K562 (cell line): ENCODE measurements around the gene CWF19L2.

Experiments
- DPF2 ChIP-seq: fragments of 450-650 bp; IDR thresholded peaks from 2 replicates; pipeline ENCODE4 v1.6.1; 2016
- EZH2 ChIP-seq: IDR thresholded peaks from 2 replicates; pipeline ENCODE4 v1.6.1; 2012; ENCODE audit warnings: low read depth, mild to moderate bottlenecking, inconsistent platforms, low read length, borderline replicate concordance
- MEIS2 ChIP-seq: fragments of 450-650 bp; IDR thresholded peaks from 2 replicates; pipeline ENCODE4 v1.6.1; 2014; ENCODE audit warnings: mild to moderate bottlenecking; ENCODE audit not compliant: partially characterized antibody
- POLR2A ChIP-seq: fragments of 450-650 bp; conservative IDR thresholded peaks from 2 replicates; pipeline ENCODE4 v1.6.1; 2016
- SP1 ChIP-seq: sonication (generic); formaldehyde crosslinking; IDR thresholded peaks from 2 replicates; pipeline ENCODE4 v1.8.1; 2022; ENCODE audit warnings: mild to moderate bottlenecking, missing genetic modification reagents
- ZNF274 ChIP-seq: IDR thresholded peaks from 2 replicates; pipeline ENCODE4 v1.6.1; 2011; ENCODE audit warnings: low read depth, mild to moderate bottlenecking, low read length, moderate library complexity, borderline replicate concordance
- TF ChIP-seq, protein P1 (sequence below): fragments of 200-400 bp; formaldehyde crosslinking; IDR thresholded peaks from 2 replicates; pipeline ENCODE4 v1.6.1; 2017; ENCODE audit warnings: mild to moderate bottlenecking, low read depth, low read length, moderate library complexity
- TF ChIP-seq, protein P2 (sequence below), 3 experiments: IDR thresholded peaks in 2 of 3; conservative IDR thresholded peaks in 1 of 3; 2 replicates each; pipeline ENCODE4 v1.5.1; 2011 to 2012; ENCODE audit warnings: low read length in 3 of 3, mild to moderate bottlenecking in 3 of 3, control low read depth in 2 of 3, improper control_type of control experiment in 1 of 3, inconsistent platforms in 1 of 3, low read depth in 1 of 3, mixed read lengths in 1 of 3, moderate library complexity in 1 of 3; ENCODE audit not compliant: insufficient read depth in 2 of 3
- TF ChIP-seq, protein P3 (sequence below): fragments of 250-450 bp; sonication (Bioruptor Pico); IDR thresholded peaks from 2 replicates; pipeline ENCODE4 v1.5.0; 2020; ENCODE audit warnings: mild to moderate bottlenecking, borderline replicate concordance
- TF ChIP-seq, protein P4 (sequence below), 2 experiments: fragments of 450-650 bp in 1 of 2; sonication (generic) in 1 of 2; formaldehyde crosslinking in 1 of 2; IDR thresholded peaks in 1 of 2; conservative IDR thresholded peaks in 1 of 2; 2 replicates each; pipeline versions ENCODE4 v1.6.1 to v1.8.1; 2016 to 2023; ENCODE audit warnings: mild to moderate bottlenecking in 2 of 2, moderate library complexity in 2 of 2, inconsistent platforms in 1 of 2, missing genetic modification reagents in 1 of 2

DNA sequence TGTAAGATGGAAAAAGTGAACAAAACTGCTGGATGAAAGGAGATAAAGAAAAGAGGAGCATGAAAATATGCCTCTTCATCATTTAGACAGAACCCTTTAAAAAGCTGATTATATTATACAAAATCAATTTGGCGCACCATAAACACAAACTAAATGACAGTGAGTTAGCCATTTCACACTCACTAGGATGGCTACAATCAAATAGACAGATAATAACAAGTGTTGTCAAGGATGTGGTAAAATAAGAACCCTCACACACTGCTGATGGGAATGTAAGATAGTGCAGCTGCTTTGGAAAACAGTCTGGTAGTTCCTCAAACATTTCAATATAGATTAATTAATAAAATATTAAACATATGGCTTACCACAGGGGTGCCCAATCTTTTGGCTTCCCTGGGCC is 99.7 kb downstream of the CWF19L2 start:
- TF ChIP-seq SP1 (CRISPR knock-in tag): no peak
- TF ChIP-seq DPF2: no peak
- TF ChIP-seq, protein P1, sequence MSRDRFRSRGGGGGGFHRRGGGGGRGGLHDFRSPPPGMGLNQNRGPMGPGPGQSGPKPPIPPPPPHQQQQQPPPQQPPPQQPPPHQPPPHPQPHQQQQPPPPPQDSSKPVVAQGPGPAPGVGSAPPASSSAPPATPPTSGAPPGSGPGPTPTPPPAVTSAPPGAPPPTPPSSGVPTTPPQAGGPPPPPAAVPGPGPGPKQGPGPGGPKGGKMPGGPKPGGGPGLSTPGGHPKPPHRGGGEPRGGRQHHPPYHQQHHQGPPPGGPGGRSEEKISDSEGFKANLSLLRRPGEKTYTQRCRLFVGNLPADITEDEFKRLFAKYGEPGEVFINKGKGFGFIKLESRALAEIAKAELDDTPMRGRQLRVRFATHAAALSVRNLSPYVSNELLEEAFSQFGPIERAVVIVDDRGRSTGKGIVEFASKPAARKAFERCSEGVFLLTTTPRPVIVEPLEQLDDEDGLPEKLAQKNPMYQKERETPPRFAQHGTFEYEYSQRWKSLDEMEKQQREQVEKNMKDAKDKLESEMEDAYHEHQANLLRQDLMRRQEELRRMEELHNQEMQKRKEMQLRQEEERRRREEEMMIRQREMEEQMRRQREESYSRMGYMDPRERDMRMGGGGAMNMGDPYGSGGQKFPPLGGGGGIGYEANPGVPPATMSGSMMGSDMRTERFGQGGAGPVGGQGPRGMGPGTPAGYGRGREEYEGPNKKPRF: no peak
- no peak for TF ChIP-seq EZH2
- TF ChIP-seq MEIS2: no peak
- TF ChIP-seq ZNF274: no peak
- TF ChIP-seq, protein P2, sequence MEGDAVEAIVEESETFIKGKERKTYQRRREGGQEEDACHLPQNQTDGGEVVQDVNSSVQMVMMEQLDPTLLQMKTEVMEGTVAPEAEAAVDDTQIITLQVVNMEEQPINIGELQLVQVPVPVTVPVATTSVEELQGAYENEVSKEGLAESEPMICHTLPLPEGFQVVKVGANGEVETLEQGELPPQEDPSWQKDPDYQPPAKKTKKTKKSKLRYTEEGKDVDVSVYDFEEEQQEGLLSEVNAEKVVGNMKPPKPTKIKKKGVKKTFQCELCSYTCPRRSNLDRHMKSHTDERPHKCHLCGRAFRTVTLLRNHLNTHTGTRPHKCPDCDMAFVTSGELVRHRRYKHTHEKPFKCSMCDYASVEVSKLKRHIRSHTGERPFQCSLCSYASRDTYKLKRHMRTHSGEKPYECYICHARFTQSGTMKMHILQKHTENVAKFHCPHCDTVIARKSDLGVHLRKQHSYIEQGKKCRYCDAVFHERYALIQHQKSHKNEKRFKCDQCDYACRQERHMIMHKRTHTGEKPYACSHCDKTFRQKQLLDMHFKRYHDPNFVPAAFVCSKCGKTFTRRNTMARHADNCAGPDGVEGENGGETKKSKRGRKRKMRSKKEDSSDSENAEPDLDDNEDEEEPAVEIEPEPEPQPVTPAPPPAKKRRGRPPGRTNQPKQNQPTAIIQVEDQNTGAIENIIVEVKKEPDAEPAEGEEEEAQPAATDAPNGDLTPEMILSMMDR (IDR thresholded peaks at IDR 0.05 in 2 of 3, conservative IDR thresholded peaks at IDR 0.05 in 1 of 3; ENCODE audit: insufficient read depth in 2 of 3, low read depth in 1 of 3, low read length in 3 of 3): no peak
- TF ChIP-seq, protein P3, sequence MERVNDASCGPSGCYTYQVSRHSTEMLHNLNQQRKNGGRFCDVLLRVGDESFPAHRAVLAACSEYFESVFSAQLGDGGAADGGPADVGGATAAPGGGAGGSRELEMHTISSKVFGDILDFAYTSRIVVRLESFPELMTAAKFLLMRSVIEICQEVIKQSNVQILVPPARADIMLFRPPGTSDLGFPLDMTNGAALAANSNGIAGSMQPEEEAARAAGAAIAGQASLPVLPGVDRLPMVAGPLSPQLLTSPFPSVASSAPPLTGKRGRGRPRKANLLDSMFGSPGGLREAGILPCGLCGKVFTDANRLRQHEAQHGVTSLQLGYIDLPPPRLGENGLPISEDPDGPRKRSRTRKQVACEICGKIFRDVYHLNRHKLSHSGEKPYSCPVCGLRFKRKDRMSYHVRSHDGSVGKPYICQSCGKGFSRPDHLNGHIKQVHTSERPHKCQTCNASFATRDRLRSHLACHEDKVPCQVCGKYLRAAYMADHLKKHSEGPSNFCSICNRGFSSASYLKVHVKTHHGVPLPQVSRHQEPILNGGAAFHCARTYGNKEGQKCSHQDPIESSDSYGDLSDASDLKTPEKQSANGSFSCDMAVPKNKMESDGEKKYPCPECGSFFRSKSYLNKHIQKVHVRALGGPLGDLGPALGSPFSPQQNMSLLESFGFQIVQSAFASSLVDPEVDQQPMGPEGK (CRISPR knock-in tag): no peak
- TF ChIP-seq, protein P4, sequence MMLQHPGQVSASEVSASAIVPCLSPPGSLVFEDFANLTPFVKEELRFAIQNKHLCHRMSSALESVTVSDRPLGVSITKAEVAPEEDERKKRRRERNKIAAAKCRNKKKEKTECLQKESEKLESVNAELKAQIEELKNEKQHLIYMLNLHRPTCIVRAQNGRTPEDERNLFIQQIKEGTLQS (IDR thresholded peaks at IDR 0.05): no peak
- TF ChIP-seq, protein P4 (CRISPR knock-in tag; conservative IDR thresholded peaks at IDR 0.05): no peak
- TF ChIP-seq POLR2A: no peak
